OCI-LY1 (cell line): Measurements from ENCODE around the gene SDE2.

Experiments
- CTCF ChIP-seq: fragments of 200-600 bp; sonication (generic), shearing (Covaris generic); IDR thresholded peaks from 2 replicates; pipeline ENCODE4 v1.5.1; 2017; ENCODE audit warnings: mild to moderate bottlenecking, antibody characterized with exemption, low read length, moderate library complexity, mixed read lengths
- EZH2 ChIP-seq: fragments of 200-600 bp; sonication (generic), shearing (Covaris generic); IDR thresholded peaks from 2 replicates; pipeline ENCODE4 v1.8.0; 2017; ENCODE audit warnings: borderline replicate concordance, mixed run types, mild to moderate bottlenecking, antibody characterized with exemption, low read length, moderate library complexity, mixed read lengths

- no peak for TF ChIP-seq CTCF
- TF ChIP-seq EZH2, result no peak
Measured at GRCh38 chr1:226033582-226033981, 34.4 kb upstream of the SDE2 start.
